Osteoblast (primary cell): ENCODE results near the gene NBPF20. TPM values are rescaled to one million over a fixed set of nuclear protein-coding genes. Genes with fewer than 3 reads are reported as not detected.
"Not testable (repeated sequence)": the region's sequence is repeated elsewhere in the genome, so short reads cannot be mapped to it uniquely, and the experiment has no call there.

ENCODE experiments used
- DNase-seq: peaks from one replicate; pipeline ENCODE4 v3.0.0; 2011; ENCODE audit warnings: low spot score, mixed read lengths; ENCODE audit not compliant: insufficient read length; ENCODE audit errors: missing footprints
- H2AFZ ChIP-seq: 2 replicates; pipeline ENCODE4 v1.6.0; 2011; ENCODE audit warnings: mild to moderate bottlenecking, low read length
- H3K27ac ChIP-seq: 2 replicates; pipeline ENCODE4 v1.5.1; 2011; ENCODE audit warnings: mild to moderate bottlenecking, low read depth, low read length, moderate library complexity
- H3K27me3 ChIP-seq: 2 replicates; pipeline ENCODE4 v1.6.0; 2012; ENCODE audit warnings: mild to moderate bottlenecking, control low read depth, inconsistent platforms, low read length, moderate library complexity; ENCODE audit not compliant: insufficient read depth
- H3K36me3 ChIP-seq: 2 replicates; pipeline ENCODE4 v1.5.1; 2011; ENCODE audit warnings: mild to moderate bottlenecking, low read length, control low read depth, moderate library complexity; ENCODE audit not compliant: insufficient read depth
- H3K4me1 ChIP-seq: 2 replicates; pipeline ENCODE4 v1.5.1; 2011; ENCODE audit warnings: mild to moderate bottlenecking, low read length, control low read depth, moderate library complexity; ENCODE audit not compliant: insufficient read depth
- H3K4me2 ChIP-seq: 2 replicates; pipeline ENCODE4 v1.6.0; 2011; ENCODE audit warnings: mild to moderate bottlenecking, low read length; ENCODE audit not compliant: insufficient read depth
- H3K4me3 ChIP-seq: fragments of 200-600 bp; sonication (generic); 3 replicates; pipeline ENCODE4 v1.5.1; 2012; ENCODE audit warnings: mild to moderate bottlenecking, low read length, inconsistent platforms; ENCODE audit not compliant: insufficient read depth
- H3K79me2 ChIP-seq: 2 replicates; pipeline ENCODE4 v1.6.0; 2012; ENCODE audit warnings: mild to moderate bottlenecking, low read length, control low read depth, inconsistent platforms; ENCODE audit not compliant: insufficient read depth
- H3K9me3 ChIP-seq: 2 replicates; pipeline ENCODE4 v1.5.1; 2011; ENCODE audit warnings: low read depth, low read length, control low read depth
- H4K20me1 ChIP-seq: 2 replicates; pipeline ENCODE4 v1.6.0; 2012; ENCODE audit warnings: mild to moderate bottlenecking, low read length, control low read depth; ENCODE audit not compliant: insufficient read depth
- total RNA-seq: library from RNA; depleted of rRNA; stranded (reverse); fragments of >200 nt; gene quantifications from 2 replicates; pipeline ENCODE4 v1.2.3, GENCODE V29; 2012

NBPF20 gene
- total RNA-seq, 1 donor = 1.4 TPM

DNA sequence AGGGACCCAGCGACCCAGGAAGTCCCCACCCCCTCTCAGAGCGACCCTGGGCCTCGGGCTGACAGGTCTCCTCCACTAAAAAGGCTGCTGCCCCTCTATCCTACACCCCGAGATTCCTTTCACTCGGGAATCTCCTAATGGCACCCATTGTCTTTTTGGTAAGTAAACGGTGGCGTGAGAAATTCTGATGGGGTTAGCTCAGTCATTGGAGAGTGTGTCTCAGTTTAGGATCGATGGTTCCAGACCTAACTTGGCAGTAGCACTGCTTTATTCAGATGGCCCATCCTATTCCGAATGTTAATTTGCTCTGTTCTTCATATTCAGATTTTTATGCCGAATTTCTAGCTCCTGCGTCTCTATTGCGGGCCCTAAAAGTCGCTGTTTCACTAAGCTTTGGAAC is 34.6 kb upstream of the NBPF20 start:
- not testable (repeated sequence) for H3K79me2 ChIP-seq, H3K27ac ChIP-seq, H3K4me2 ChIP-seq, DNase-seq, H3K36me3 ChIP-seq, H2AFZ ChIP-seq, H3K27me3 ChIP-seq, H3K9me3 ChIP-seq, H4K20me1 ChIP-seq, H3K4me1 ChIP-seq
- H3K4me3 ChIP-seq = peak overlapping the region; percentile 49

DNA sequence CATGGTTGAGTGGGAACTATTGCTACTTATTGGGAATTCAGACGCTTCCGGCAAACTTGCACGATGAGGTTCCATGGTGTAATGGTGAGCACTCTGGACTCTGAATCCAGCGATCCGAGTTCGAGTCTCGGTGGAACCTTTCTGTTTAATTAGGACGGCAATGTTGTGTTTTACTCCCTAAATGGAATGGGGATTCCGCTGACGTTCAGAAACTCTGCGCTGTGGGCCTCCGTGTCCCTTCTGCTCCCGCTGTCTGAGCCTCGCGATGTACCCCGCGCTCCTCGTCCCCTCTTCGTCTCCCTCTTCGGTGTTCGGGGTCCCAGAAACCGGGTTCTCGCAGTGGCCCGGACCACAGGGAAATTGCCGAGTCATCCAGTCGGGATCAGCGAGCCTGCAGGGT is 34.2 kb upstream of the NBPF20 start:
- DNase-seq, H3K79me2 ChIP-seq, H3K4me1 ChIP-seq, H3K9me3 ChIP-seq, H3K4me2 ChIP-seq, H3K4me3 ChIP-seq, H3K27me3 ChIP-seq, H4K20me1 ChIP-seq, H3K36me3 ChIP-seq, H2AFZ ChIP-seq, H3K27ac ChIP-seq: not testable (repeated sequence)

DNA sequence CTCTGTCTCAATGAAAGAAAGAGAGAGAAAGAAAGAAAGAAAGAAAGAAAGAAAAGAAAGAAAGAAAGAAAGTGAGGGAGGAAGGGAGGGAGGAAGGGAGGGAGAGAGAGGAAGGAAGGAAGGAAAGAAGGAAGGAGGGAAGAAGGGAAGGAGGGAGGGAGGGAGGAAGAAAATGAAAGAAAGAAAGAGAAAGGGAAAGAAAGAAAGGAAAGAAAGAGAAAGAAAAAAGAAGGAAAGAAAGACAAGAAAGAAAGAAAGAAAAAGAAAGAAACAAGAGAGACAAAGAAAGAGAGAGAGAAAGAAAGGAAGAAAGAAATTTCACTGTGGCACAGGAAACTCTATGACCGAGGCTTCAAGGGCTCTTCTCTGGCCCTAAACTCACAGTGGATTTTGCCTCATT is 33.7 kb upstream of the NBPF20 start:
- not testable (repeated sequence) for H3K27ac ChIP-seq, H3K9me3 ChIP-seq, H3K4me2 ChIP-seq, H3K4me3 ChIP-seq, H3K4me1 ChIP-seq, H2AFZ ChIP-seq, H3K36me3 ChIP-seq, H3K27me3 ChIP-seq, H3K79me2 ChIP-seq, DNase-seq, H4K20me1 ChIP-seq

DNA sequence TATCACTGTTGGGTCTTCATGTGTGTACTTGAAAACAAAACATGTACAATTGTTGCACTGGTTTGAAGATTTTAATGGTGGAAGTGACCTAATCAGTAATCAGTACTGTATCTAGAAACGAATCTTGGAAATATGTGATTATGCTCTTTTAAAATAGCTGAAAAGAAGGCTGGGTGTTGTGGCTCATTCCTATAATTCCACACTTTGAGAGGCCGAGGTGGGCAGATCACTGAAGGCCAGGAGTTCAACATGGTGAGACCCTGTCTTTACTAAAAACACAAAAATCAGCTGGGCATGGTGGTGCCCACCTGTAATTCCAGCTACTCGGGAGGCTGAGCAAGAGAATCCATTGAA is 29.4 kb upstream of the NBPF20 start:
- H3K9me3 ChIP-seq, H3K4me3 ChIP-seq, H3K4me1 ChIP-seq, H3K79me2 ChIP-seq, H3K27ac ChIP-seq, H3K4me2 ChIP-seq, H3K36me3 ChIP-seq, DNase-seq, H2AFZ ChIP-seq, H3K27me3 ChIP-seq, H4K20me1 ChIP-seq: not testable (repeated sequence)

DNA sequence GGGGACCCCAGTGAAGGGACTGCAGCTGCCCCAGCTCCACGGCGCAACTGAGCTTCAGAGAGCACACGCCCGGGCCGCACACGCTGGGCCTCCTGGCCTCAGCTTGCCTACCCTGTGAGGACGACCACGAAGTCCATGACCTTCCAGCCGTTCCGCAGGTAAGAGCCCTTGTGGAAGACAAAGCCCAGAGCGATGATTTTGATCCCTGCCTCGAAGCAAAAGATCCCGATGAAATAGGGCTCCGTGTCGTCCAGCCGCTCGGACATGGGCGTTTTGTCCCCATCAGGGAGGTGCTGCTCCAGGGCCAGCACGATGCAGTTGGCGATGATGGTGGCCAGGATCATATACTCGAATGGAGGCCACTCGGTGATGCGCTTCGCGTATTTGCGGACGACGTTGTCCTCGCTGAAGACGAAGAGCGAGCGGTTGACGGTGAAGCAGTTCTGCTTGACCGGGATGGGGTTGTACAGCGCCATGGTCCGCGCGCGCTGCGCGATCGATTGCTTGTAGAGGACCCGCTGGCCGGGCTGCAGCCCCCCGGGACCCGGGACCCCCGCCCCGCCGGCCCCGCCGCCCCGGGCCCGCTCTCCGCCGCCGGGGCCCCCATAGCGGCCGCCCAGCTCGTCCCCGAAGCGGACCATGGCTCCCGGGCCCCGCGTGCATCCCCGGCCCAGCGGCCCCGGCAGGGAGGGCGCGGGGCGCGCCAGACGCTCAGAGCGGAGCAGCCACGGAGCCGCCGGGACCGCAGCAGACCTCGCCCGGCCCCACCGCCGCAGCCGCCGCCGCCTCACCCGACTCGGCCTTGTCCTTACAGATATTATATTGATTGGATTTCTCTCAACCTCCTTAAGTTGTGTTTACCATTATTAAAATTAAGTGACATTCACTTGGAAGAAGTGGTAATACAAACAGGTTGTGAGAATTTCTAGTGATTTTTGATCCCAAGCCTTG is 28.7 kb upstream of the NBPF20 start:
- DNase-seq = peak; percentile 29
- H3K27ac ChIP-seq, H3K27me3 ChIP-seq, H2AFZ ChIP-seq, H3K9me3 ChIP-seq, H4K20me1 ChIP-seq, H3K4me2 ChIP-seq, H3K4me3 ChIP-seq, H3K79me2 ChIP-seq, H3K4me1 ChIP-seq, H3K36me3 ChIP-seq: not testable (repeated sequence)

DNA sequence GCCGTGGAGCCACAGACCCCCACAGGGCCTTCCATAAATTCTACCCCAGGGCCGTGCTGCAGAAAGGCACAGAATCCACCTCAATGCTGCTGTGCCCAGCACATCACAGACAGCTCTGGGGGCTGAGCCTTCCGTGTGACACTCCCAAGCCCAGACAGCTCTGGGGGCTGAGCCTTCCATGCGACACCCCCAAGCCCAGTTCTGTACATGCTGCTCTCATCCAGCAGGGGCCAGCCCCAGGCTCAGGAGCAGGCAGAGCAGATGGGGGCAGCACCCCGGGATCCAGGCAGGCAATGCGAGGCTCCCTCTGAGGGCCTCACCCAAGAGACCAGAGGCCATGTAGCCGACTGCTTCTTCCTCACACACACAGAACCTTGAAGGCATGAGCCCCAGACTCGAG is 27.1 kb upstream of the NBPF20 start:
- not testable (repeated sequence) for DNase-seq, H3K79me2 ChIP-seq, H3K4me1 ChIP-seq, H3K36me3 ChIP-seq, H4K20me1 ChIP-seq, H2AFZ ChIP-seq, H3K4me3 ChIP-seq, H3K27me3 ChIP-seq, H3K9me3 ChIP-seq, H3K27ac ChIP-seq, H3K4me2 ChIP-seq

DNA sequence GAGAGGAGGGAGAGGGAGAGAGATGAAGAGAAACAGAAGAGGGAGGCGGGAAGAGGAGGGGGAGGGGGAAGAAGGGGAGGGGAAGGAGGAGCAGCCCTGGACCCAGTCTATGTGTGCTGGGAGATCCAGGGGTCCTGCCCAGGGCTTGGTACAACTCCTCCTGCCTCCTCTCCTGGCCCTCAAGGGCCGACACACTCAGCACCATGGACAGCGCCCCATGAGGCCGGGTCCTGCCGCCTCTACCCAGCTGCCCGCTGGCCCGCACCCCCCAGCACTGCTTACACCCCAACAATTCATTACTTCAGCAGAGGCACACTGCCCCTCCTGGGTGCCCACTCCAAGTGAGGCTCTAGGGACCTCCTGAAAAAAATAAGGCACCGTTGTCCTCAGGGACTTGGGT is 26.5 kb upstream of the NBPF20 start:
- H3K27ac ChIP-seq, DNase-seq, H3K79me2 ChIP-seq, H3K4me1 ChIP-seq, H3K9me3 ChIP-seq, H3K36me3 ChIP-seq, H4K20me1 ChIP-seq, H3K4me2 ChIP-seq, H2AFZ ChIP-seq, H3K27me3 ChIP-seq, H3K4me3 ChIP-seq: not testable (repeated sequence)

DNA sequence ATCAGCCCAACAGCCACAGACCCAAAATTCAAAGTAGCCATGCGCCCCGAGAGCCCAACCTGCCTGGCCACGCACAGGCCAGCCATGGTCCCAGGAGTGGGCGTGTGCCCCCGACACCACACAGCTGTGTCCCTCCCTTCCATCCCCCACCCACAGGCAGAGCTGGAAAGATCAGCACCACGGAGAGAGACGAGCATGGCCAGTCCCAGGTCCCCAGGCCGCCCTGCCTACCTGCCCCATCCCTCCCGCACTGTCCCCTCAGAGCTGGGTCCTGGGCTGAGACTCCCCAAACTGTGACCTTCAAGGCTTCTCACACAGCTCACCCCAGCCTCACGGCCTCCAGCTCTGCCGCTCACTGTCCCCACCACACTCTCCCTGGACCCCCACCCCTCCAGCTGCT is 19.8 kb upstream of the NBPF20 start:
- not testable (repeated sequence) for H3K4me1 ChIP-seq, H4K20me1 ChIP-seq, DNase-seq

DNA sequence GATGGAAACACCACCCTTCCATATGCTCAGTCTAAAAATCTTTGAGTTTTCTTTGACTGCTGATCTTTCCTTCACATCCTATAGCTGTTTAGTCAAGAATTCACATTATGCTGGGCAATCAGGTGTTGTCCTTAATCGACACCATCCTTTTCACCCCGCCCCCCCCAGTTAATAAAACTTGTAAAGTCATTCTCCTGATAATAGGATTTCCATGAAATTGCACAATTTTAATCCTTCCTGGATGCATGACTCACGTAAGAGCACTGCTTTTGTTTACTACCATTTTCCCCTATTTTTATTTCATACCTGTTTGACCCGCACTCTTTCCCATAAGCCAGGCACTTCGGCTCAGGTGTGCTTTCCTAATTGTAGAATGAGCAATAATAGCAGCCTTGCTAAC is 16.9 kb upstream of the NBPF20 start:
- H4K20me1 ChIP-seq, H2AFZ ChIP-seq, DNase-seq, H3K4me1 ChIP-seq, H3K36me3 ChIP-seq, H3K4me2 ChIP-seq, H3K9me3 ChIP-seq, H3K4me3 ChIP-seq, H3K27me3 ChIP-seq, H3K27ac ChIP-seq, H3K79me2 ChIP-seq: not testable (repeated sequence)

More for the DNA sequence above, 19.8 kb upstream of the NBPF20 start:
- not testable (repeated sequence) for H3K4me3 ChIP-seq, H3K27me3 ChIP-seq, H2AFZ ChIP-seq, H3K36me3 ChIP-seq, H3K27ac ChIP-seq, H3K4me2 ChIP-seq, H3K79me2 ChIP-seq, H3K9me3 ChIP-seq
